Mesothelial cell of epicardium (in vitro differentiated cells): Measurements from ENCODE around the gene LRRC49. TPM values are rescaled to one million over a fixed set of nuclear protein-coding genes. Genes with fewer than 3 reads are reported as not detected.

Experiments
- DNase-seq, 2 experiments: peaks; one replicate each; pipeline ENCODE4 v3.0.0; 2021; ENCODE audit warnings: low spot score in 2 of 2; ENCODE audit not compliant: unreplicated experiment in 2 of 2
- H3K27ac Mint-ChIP-seq: 2 replicates; pipeline ENCODE4 v1.8.0; 2021; ENCODE audit warnings: mixed read lengths
- H3K27me3 Mint-ChIP-seq: 2 replicates; pipeline ENCODE4 v1.8.0; 2021; ENCODE audit warnings: low read depth, mixed read lengths
- H3K36me3 Mint-ChIP-seq: 2 replicates; pipeline ENCODE4 v1.8.0; 2021; ENCODE audit warnings: mixed read lengths
- H3K4me1 Mint-ChIP-seq: 2 replicates; pipeline ENCODE4 v1.8.0; 2021; ENCODE audit warnings: mixed read lengths
- H3K4me3 Mint-ChIP-seq: 2 replicates; pipeline ENCODE4 v1.8.0; 2021; ENCODE audit warnings: mild to moderate bottlenecking, moderate library complexity, mixed read lengths
- H3K9me3 Mint-ChIP-seq: 2 replicates; pipeline ENCODE4 v1.8.0; 2021; ENCODE audit warnings: mixed read lengths
- CTCF ChIP-seq: fragments of 200-600 bp; sonication (generic); IDR thresholded peaks from one replicate; pipeline ENCODE4 v1.5.0; 2021; ENCODE audit warnings: antibody characterized with exemption; ENCODE audit not compliant: unreplicated experiment
- total RNA-seq: library from RNA; stranded (reverse); gene quantifications from 3 replicates; pipeline ENCODE4 v1.2.1, GENCODE V29; 2021

The LRRC49 gene
- total RNA-seq, 1 donor from 2014 or later = 25.5 TPM

- Mint-ChIP-seq H3K4me3 (no peak overlapping the region), H3K27ac (no peak overlapping the region), H3K36me3 (peaks cover 37% of the 10 kb centered on the region), H3K4me1 (no peaks in the 10 kb centered on the region), H3K27me3 (no peaks in the 10 kb centered on the region), H3K9me3 (peaks cover 27% of the 10 kb centered on the region)
- TF ChIP-seq CTCF = no peak
- no peak for DNase-seq
These were observed 18.3 kb downstream of the LRRC49 start for GRCh38 chr15:70910958-70911357.

GRCh38 chr15:70912187-70912586 is 19.6 kb downstream of the LRRC49 start:
- no peaks in the 10 kb centered on the region for H3K27me3 Mint-ChIP-seq
- peaks cover 26% of the 10 kb centered on the region for H3K36me3 Mint-ChIP-seq
- no peaks in the 10 kb centered on the region for H3K4me1 Mint-ChIP-seq
- no peak for DNase-seq
- no peak overlapping the region for H3K4me3 Mint-ChIP-seq
- no peak for TF ChIP-seq CTCF
- no peak overlapping the region for H3K27ac Mint-ChIP-seq
- H3K9me3 Mint-ChIP-seq = peaks cover 18% of the 10 kb centered on the region

- DNase-seq = no peak
- no peak overlapping the region for H3K4me3 Mint-ChIP-seq
- H3K9me3 Mint-ChIP-seq = no peaks in the 10 kb centered on the region
- no peaks in the 10 kb centered on the region for H3K4me1 Mint-ChIP-seq
- no peak overlapping the region for H3K27ac Mint-ChIP-seq
- TF ChIP-seq CTCF = no peak
- H3K36me3 Mint-ChIP-seq = peaks cover 2% of the 10 kb centered on the region
- H3K27me3 Mint-ChIP-seq = no peaks in the 10 kb centered on the region
These were observed 23.9 kb downstream of the LRRC49 start for GRCh38 chr15:70916531-70916930.

GRCh38 chr15:70917955-70918354 is 25.3 kb downstream of the LRRC49 start:
- peaks cover 6% of the 10 kb centered on the region for H3K9me3 Mint-ChIP-seq
- TF ChIP-seq CTCF = no peak
- H3K4me3 Mint-ChIP-seq = no peak overlapping the region
- peaks cover 7% of the 10 kb centered on the region for H3K36me3 Mint-ChIP-seq
- H3K4me1 Mint-ChIP-seq = no peaks in the 10 kb centered on the region
- no peak for DNase-seq
- no peaks in the 10 kb centered on the region for H3K27me3 Mint-ChIP-seq
- H3K27ac Mint-ChIP-seq = no peak overlapping the region

- H3K4me3 Mint-ChIP-seq = no peak overlapping the region
- DNase-seq = no peak
- H3K27ac Mint-ChIP-seq = no peak overlapping the region
- no peak for TF ChIP-seq CTCF
- H3K4me1 Mint-ChIP-seq = no peaks in the 10 kb centered on the region
- peaks cover 5% of the 10 kb centered on the region for H3K36me3 Mint-ChIP-seq
- peaks cover 6% of the 10 kb centered on the region for H3K9me3 Mint-ChIP-seq
- no peaks in the 10 kb centered on the region for H3K27me3 Mint-ChIP-seq
These were observed 28.5 kb downstream of the LRRC49 start for GRCh38 chr15:70920981-70921696.
